H1 (cell line): ENCODE results near the gene TBC1D16. TPM values are rescaled to one million over a fixed set of nuclear protein-coding genes. Genes with fewer than 3 reads are reported as not detected.

Experiments used
- CTCF ChIA-PET: fragments of 300-600 bp; sonication (Branson Sonifier 250); formaldehyde crosslinking; loops from one replicate; lab custom pipeline; 2021; ENCODE audit not compliant: partially characterized antibody; lab: Charles Lee
- POLR2A ChIA-PET: fragments of 300-600 bp; sonication (Branson Sonifier 250); formaldehyde crosslinking; loops from one replicate; lab custom pipeline; 2021; ENCODE audit warnings: inconsistent platforms; ENCODE audit not compliant: partially characterized antibody; lab: Charles Lee
- DNase-seq, 2 experiments: peaks; one replicate each; pipeline versions ENCODE4 v3.0.0 to v3.0.0-alpha.2; 2010 to 2022; ENCODE audit warnings: low spot score in 2 of 2, low read depth in 1 of 2, mixed read lengths in 1 of 2
- FAIRE-seq: peaks from 2 replicates; lab custom pipeline; 2011; peaks lifted over from hg19 to GRCh38; lab: Jason Lieb, UNC
- H2AFZ ChIP-seq: 2 replicates; pipeline ENCODE4 v1.8.1; 2012; ENCODE audit warnings: low read length, inconsistent platforms
- H2AK5ac ChIP-seq: 2 replicates; pipeline ENCODE4 v1.6.1; 2013; ENCODE audit warnings: low read depth, low read length
- H2BK120ac ChIP-seq: replicated peaks from 2 replicates; pipeline ENCODE3; 2013; ENCODE audit warnings: low read depth, low read length, inconsistent platforms
- H2BK12ac ChIP-seq: 2 replicates; pipeline ENCODE4 v1.6.1; 2013; ENCODE audit warnings: low read depth, low read length
- H2BK15ac ChIP-seq: 2 replicates; pipeline ENCODE4 v1.6.1; 2013; ENCODE audit warnings: low read length
- H2BK20ac ChIP-seq: 2 replicates; pipeline ENCODE4 v1.6.1; 2013; ENCODE audit warnings: low read length
- H2BK5ac ChIP-seq: 2 replicates; pipeline ENCODE4 v1.6.1; 2013; ENCODE audit warnings: low read depth, low read length
- H3K14ac ChIP-seq: 2 replicates; pipeline ENCODE4 v1.6.1; 2013; ENCODE audit warnings: inconsistent platforms; ENCODE audit not compliant: insufficient read length
- H3K18ac ChIP-seq: 2 replicates; pipeline ENCODE4 v1.6.1; 2013; ENCODE audit warnings: low read length; ENCODE audit errors: extremely low read depth
- H3K23ac ChIP-seq: 2 replicates; pipeline ENCODE4 v1.6.1; 2013; ENCODE audit warnings: inconsistent platforms; ENCODE audit not compliant: insufficient read length
- H3K23me2 ChIP-seq: 2 replicates; pipeline ENCODE4 v1.6.1; 2013; ENCODE audit warnings: low read depth, low read length
- H3K27ac ChIP-seq: 2 replicates; pipeline ENCODE4 v1.6.1; 2011; ENCODE audit warnings: low read depth, low read length, inconsistent platforms
- H3K27me3 ChIP-seq, 4 experiments: replicated peaks in 1 of 4; 1 replicate in 1 of 4; 2 replicates in 3 of 4; pipeline versions ENCODE4 v1.6.1 to v1.8.1; 2011 to 2013; ENCODE audit warnings: low read length in 3 of 4, mild to moderate bottlenecking in 3 of 4, inconsistent platforms in 2 of 4, mixed read lengths in 2 of 4, moderate library complexity in 1 of 4; ENCODE audit not compliant: control insufficient read depth in 3 of 4, insufficient read depth in 3 of 4; ENCODE audit errors: extremely low read depth in 1 of 4
- H3K36me3 ChIP-seq, 4 experiments: 2 replicates each; pipeline versions ENCODE4 v1.6.1 to v1.8.1; 2011 to 2013; ENCODE audit warnings: mild to moderate bottlenecking in 4 of 4, low read length in 3 of 4, moderate library complexity in 2 of 4, control low read depth in 1 of 4, inconsistent platforms in 1 of 4; ENCODE audit not compliant: insufficient read depth in 4 of 4, control insufficient read depth in 2 of 4
- H3K4ac ChIP-seq: replicated peaks from 2 replicates; pipeline ENCODE3; 2013; ENCODE audit warnings: low read length, low read depth, mixed read lengths, inconsistent platforms; ENCODE audit not compliant: insufficient read length
- H3K4me1 ChIP-seq, 4 experiments: replicated peaks in 1 of 4; 1 replicate in 1 of 4; 2 replicates in 3 of 4; pipeline versions ENCODE4 v1.6.1 to v1.8.1; 2011 to 2013; ENCODE audit warnings: low read length in 3 of 4, inconsistent platforms in 2 of 4, mixed read lengths in 1 of 4; ENCODE audit not compliant: insufficient read depth in 4 of 4, control insufficient read depth in 3 of 4
- H3K4me2 ChIP-seq, 2 experiments: 2 replicates each; pipeline versions ENCODE4 v1.6.1 to v1.8.1; 2011 to 2013; ENCODE audit warnings: low read depth in 2 of 2, low read length in 2 of 2, control low read depth in 1 of 2, inconsistent platforms in 1 of 2, mild to moderate bottlenecking in 1 of 2; ENCODE audit not compliant: insufficient read depth in 1 of 2
- H3K4me3 ChIP-seq, 4 experiments: fragments of 200-600, 300-600 bp in 1 of 4; sonication (generic), shearing (Covaris generic), sonication (Bioruptor Twin) in 1 of 4; 2 replicates each; pipeline versions ENCODE4 v1.5.1 to v1.8.1; 2011 to 2016; ENCODE audit warnings: low read length in 4 of 4, low read depth in 3 of 4, control low read depth in 2 of 4, inconsistent platforms in 2 of 4, mild to moderate bottlenecking in 2 of 4, mixed read lengths in 1 of 4, moderate library complexity in 1 of 4; ENCODE audit not compliant: insufficient read depth in 2 of 4; ENCODE audit errors: extremely low read depth in 1 of 4
- H3K56ac ChIP-seq: replicated peaks from 2 replicates; pipeline ENCODE3; 2013; ENCODE audit warnings: low read depth, mild to moderate bottlenecking, mixed read lengths, low read length, inconsistent platforms; ENCODE audit not compliant: insufficient read length
- H3K79me1 ChIP-seq: 2 replicates; pipeline ENCODE4 v1.6.1; 2013; ENCODE audit warnings: low read depth, low read length, control low read depth
- H3K79me2 ChIP-seq, 2 experiments: 2 replicates each; pipeline versions ENCODE4 v1.6.1 to v1.8.1; 2012 to 2013; ENCODE audit warnings: low read length in 2 of 2, mild to moderate bottlenecking in 2 of 2, inconsistent platforms in 1 of 2; ENCODE audit not compliant: insufficient read depth in 2 of 2, control insufficient read depth in 1 of 2
- H3K9ac ChIP-seq, 4 experiments: replicated peaks in 1 of 4; 1 replicate in 1 of 4; 2 replicates in 3 of 4; pipeline versions ENCODE4 v1.6.1 to v1.8.1; 2011 to 2013; ENCODE audit warnings: low read depth in 3 of 4, low read length in 3 of 4, control low read depth in 2 of 4, mild to moderate bottlenecking in 2 of 4, moderate library complexity in 2 of 4, inconsistent platforms in 1 of 4; ENCODE audit errors: extremely low read depth in 1 of 4
- H3K9me3 ChIP-seq, 2 experiments: 2 replicates each; pipeline versions ENCODE4 v1.6.1 to v1.8.1; 2012 to 2013; ENCODE audit warnings: mild to moderate bottlenecking in 2 of 2, moderate library complexity in 2 of 2, control low read depth in 1 of 2, inconsistent platforms in 1 of 2, low read depth in 1 of 2, low read length in 1 of 2, mixed read lengths in 1 of 2; ENCODE audit not compliant: insufficient read depth in 2 of 2
- H4K20me1 ChIP-seq, 2 experiments: replicated peaks in 1 of 2; 2 replicates each; pipeline versions ENCODE3 to v1.8.1; 2011 to 2013; ENCODE audit warnings: inconsistent platforms in 2 of 2, low read length in 2 of 2, mild to moderate bottlenecking in 1 of 2; ENCODE audit not compliant: insufficient read depth in 2 of 2, control insufficient read depth in 1 of 2
- H4K5ac ChIP-seq: 2 replicates; pipeline ENCODE4 v1.6.1; 2013; ENCODE audit warnings: low read length, low read depth, mixed read lengths, inconsistent platforms; ENCODE audit not compliant: insufficient read length
- H4K8ac ChIP-seq: 2 replicates; pipeline ENCODE4 v1.8.0; 2013; ENCODE audit warnings: mild to moderate bottlenecking, moderate library complexity, low read length, inconsistent platforms; ENCODE audit not compliant: insufficient read depth; ENCODE audit errors: extremely low read depth
- H4K91ac ChIP-seq: replicated peaks from 2 replicates; pipeline ENCODE3; 2013; ENCODE audit warnings: low read length, mixed read lengths, inconsistent platforms; ENCODE audit not compliant: insufficient read length
- ASH2L ChIP-seq: fragments of 200-600, 300-600 bp; sonication (generic); IDR thresholded peaks from one replicate; pipeline ENCODE4 v1.7.1; 2017; ENCODE audit warnings: low read length
- CBX8 ChIP-seq: fragments of 300-800, 300-1000 bp; sonication (generic); IDR thresholded peaks from 2 replicates; pipeline ENCODE4 v1.7.1; 2016; ENCODE audit warnings: low read depth, low read length, borderline replicate concordance
- CHD2 ChIP-seq: IDR thresholded peaks from 2 replicates; pipeline ENCODE4 v1.6.1; 2012; ENCODE audit warnings: low read length, improper control_type of control experiment
- CREB1 ChIP-seq: IDR thresholded peaks from 2 replicates; pipeline ENCODE4 v1.6.1; 2012; ENCODE audit warnings: inconsistent platforms
- EGR1 ChIP-seq: IDR thresholded peaks from 2 replicates; pipeline ENCODE4 v1.6.1; 2011; ENCODE audit warnings: low read depth, low read length, borderline replicate concordance
- MAFK ChIP-seq: IDR thresholded peaks from 2 replicates; pipeline ENCODE4 v1.6.1; 2012; ENCODE audit warnings: low read depth, mild to moderate bottlenecking, improper control_type of control experiment, low read length
- NANOG ChIP-seq: IDR thresholded peaks from 2 replicates; pipeline ENCODE4 v1.6.1; 2011; ENCODE audit warnings: low read length, low read depth, mild to moderate bottlenecking, inconsistent platforms; ENCODE audit not compliant: insufficient read depth, poor library complexity, severe bottlenecking
- POLR2A ChIP-seq, 2 experiments: IDR thresholded peaks; 1 replicate in 1 of 2; 2 replicates in 1 of 2; pipeline ENCODE4 v1.6.1; 2011; ENCODE audit warnings: low read depth in 2 of 2, low read length in 2 of 2, mild to moderate bottlenecking in 2 of 2; ENCODE audit errors: control extremely low read depth in 1 of 2
- RNF2 ChIP-seq: fragments of 200-900, 300-1000 bp; sonication (generic); IDR thresholded peaks from 2 replicates; pipeline ENCODE4 v1.7.1; 2016; ENCODE audit warnings: borderline replicate concordance, low read depth, mild to moderate bottlenecking, antibody characterized with exemption, low read length; ENCODE audit not compliant: poor library complexity, severe bottlenecking; ENCODE audit errors: missing control alignments
- SIRT6 ChIP-seq: IDR thresholded peaks from one replicate; pipeline ENCODE4 v1.7.1; 2012; ENCODE audit warnings: low read length, inconsistent platforms
- SP1 ChIP-seq: IDR thresholded peaks from 2 replicates; pipeline ENCODE4 v1.6.1; 2011; ENCODE audit warnings: low read depth, low read length
- SRF ChIP-seq: IDR thresholded peaks from 2 replicates; pipeline ENCODE4 v1.6.1; 2011; ENCODE audit warnings: mild to moderate bottlenecking, low read depth, low read length, moderate library complexity
- WGBS, 2 experiments: shearing (Covaris generic) in 1 of 2; methylation state at CpG; one replicate each; pipeline versions ENCODE4 v1.1.6 to v1.1.7; 2013 to 2015; ENCODE audit warnings: low lambda C conversion rate in 2 of 2, mixed read lengths in 2 of 2, inconsistent platforms in 1 of 2, low coverage in 1 of 2, missing lambda C conversion rate in 1 of 2; ENCODE audit not compliant: insufficient replicate concordance in 2 of 2, insufficient coverage in 1 of 2, insufficient read length in 1 of 2; ENCODE audit errors: extremely low coverage in 1 of 2, missing lambda C conversion rate in 1 of 2; 5-methylcytosine and 5-hydroxymethylcytosine counted together
- polyA plus RNA-seq, 7 experiments: library from polyadenylated mRNA; depleted of rRNA in 3 of 7; stranded (reverse) in 5 of 7; unstranded in 2 of 7; fragments of >200 nt in 5 of 7; fragments of 200-250 nt in 2 of 7; gene quantifications; 1 replicate in 5 of 7; 2 replicates in 1 of 7; 4 replicates in 1 of 7; pipeline versions ENCODE4 v1.2.1 to v1.2.3, GENCODE V29; 2011 to 2013; ENCODE audit warnings: missing spikeins in 2 of 7, mixed read lengths in 2 of 7
- total RNA-seq: library from RNA; stranded (reverse); fragmentation: NEBNext Ultra II Directional; extraction: Animal tissue kit (Norgen Biotek cat#: 25700); gene quantifications from 2 replicates; pipeline ENCODE4 v1.2.1, GENCODE V29; 2021

The TBC1D16 gene
- total and polyA plus RNA-seq, 2 of the 8 experiments (the other 6 are each of a cell fraction or from before 2014, with no cell fraction given): 21.1 to 109 TPM

DNA sequence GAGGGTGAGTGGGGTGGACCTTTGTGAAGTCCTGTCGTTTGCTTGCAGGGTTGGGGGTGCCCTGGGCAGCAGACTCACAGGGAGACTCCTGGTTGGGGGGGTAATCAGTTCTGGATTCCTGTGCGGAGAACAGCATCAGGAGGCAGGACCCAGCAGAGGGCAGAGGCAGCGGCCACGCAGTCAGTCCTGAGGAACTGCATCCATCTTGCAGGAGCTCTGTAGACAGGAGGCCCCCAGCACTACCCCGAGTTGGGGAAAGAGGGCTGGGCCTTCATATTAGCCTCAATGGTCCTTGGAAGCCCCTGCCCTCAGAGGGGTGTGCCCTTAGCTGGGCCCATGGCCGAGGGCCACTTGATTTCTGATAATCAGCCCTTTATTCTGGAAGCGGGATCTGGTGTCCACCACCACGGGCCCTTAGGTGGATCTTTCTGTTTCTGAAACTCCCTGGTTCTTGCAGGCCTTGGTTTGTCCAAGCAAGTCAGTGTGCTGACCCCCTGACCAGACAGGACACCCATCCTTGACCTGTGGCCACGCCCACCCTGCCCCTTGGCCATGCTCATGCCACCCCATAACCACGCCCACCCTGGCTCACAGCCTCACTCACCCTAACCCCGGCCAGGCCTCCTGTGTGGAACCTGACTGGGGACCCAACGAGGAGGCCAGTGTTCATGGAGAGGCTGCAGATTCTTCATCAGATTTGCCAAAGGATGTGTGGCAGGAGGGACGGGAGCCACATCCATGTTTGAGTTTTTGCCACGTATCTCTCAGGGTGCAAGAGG, 122.9 kb downstream of the TBC1D16 start:
- Histone ChIP-seq H3K14ac (no peak overlapping the region), H3K27ac (no peak overlapping the region), H3K4me2 (no peak overlapping the region), H3K36me3 (no peaks in the 10 kb centered on the region), H3K56ac (no peak overlapping the region), H3K18ac (no peak overlapping the region), H2BK12ac (no peak overlapping the region), H4K91ac (no peak overlapping the region), H2BK120ac (no peak overlapping the region), H4K5ac (no peak overlapping the region), H3K4me3 (no peak overlapping the region), H2BK15ac (no peak overlapping the region; the same call in 1 of the 2 replicates), H3K27me3 (no peaks in the 10 kb centered on the region; a peak in 2 of 7 replicates), H2BK20ac (no peak overlapping the region), H4K20me1 (peaks cover 0 to 2% of the 10 kb centered on the region in 2 experiments), H3K9ac (no peak overlapping the region), H3K79me1 (no peaks in the 10 kb centered on the region), H2AFZ (no peak overlapping the region), H3K79me2 (no peaks in the 10 kb centered on the region), H4K8ac (no peak overlapping the region), H3K4me1 (peaks cover 0 to 7% (median 5%) of the 10 kb centered on the region in 4 experiments; a peak in 6 of 7 replicates), H2BK5ac (no peak overlapping the region), H2AK5ac (no peak overlapping the region), H3K4ac (no peak overlapping the region), H3K23ac (no peak overlapping the region), H3K9me3 (no peaks in the 10 kb centered on the region), H3K23me2 (no peaks in the 10 kb centered on the region)
- ChIA-PET CTCF (no interaction called here), POLR2A (no interaction called here)
- 84% methylated on average over 14 of the region's 14 CpGs; no CpG with 5 or more reads in 1 of the 2 experiments for WGBS, 2 experiments
- TF ChIP-seq SIRT6: no peak
- no peak for TF ChIP-seq RNF2
- TF ChIP-seq CBX8: no peak
- no peak for TF ChIP-seq EGR1
- no peak for TF ChIP-seq MAFK
- TF ChIP-seq CREB1: no peak
- no peak for TF ChIP-seq NANOG
- no peak for TF ChIP-seq CHD2
- no peak for TF ChIP-seq ASH2L
- TF ChIP-seq POLR2A (IDR thresholded peaks at IDR 0.05; ENCODE audit: control extremely low read depth in 1 of 2, low read depth in 2 of 2, low read length in 2 of 2): no peak
- TF ChIP-seq SP1: no peak
- TF ChIP-seq SRF: no peak
- DNase-seq (no peak), FAIRE-seq (no peak)
